NB4 (cell line): ENCODE measurements around the gene NOBOX.
"Not testable (repeated sequence)": the region's sequence is repeated elsewhere in the genome, so short reads cannot be mapped to it uniquely, and the experiment has no call there.

Experiments
- DNase-seq: peaks from one replicate; pipeline ENCODE4 v3.0.0; 2010; ENCODE audit warnings: low read depth
- H3K4me3 ChIP-seq: one replicate; pipeline ENCODE4 v1.5.1; 2011; ENCODE audit warnings: mild to moderate bottlenecking, low read depth, low read length, moderate library complexity
- MYC ChIP-seq: IDR thresholded peaks from 2 replicates; pipeline ENCODE4 v1.6.1; 2011; ENCODE audit warnings: low read depth, low read length
- POLR2A ChIP-seq: IDR thresholded peaks from 2 replicates; pipeline ENCODE4 v1.6.1; 2011; ENCODE audit warnings: mild to moderate bottlenecking; ENCODE audit not compliant: insufficient read length; ENCODE audit errors: extremely low read depth
- TF ChIP-seq, protein P1 (sequence below): IDR thresholded peaks from one replicate; pipeline ENCODE4 v1.5.1; 2012; ENCODE audit warnings: low read depth, low read length
- TF ChIP-seq, protein P2 (sequence below): IDR thresholded peaks from 2 replicates; pipeline ENCODE4 v1.6.1; 2011; ENCODE audit warnings: low read depth, low read length

The NOBOX gene

DNA sequence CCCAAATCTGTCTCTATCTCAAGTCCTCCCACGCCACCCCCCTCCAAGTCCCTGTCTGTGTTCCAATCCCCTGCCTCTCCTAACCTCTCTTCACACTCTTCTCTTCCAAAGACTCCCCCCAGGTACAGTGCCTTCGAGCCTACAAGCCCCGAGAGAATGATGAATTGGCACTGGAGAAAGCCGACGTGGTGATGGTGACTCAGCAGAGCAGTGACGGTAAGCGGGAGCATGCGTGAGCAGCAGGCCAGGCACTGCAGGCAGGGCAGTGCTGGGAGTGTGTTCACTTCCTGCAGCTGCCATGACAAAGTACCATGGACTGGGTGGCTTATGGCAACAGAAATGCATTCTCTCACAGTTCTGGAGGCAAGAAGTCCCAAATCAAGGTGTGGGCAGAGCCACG is 24.8 kb downstream of the NOBOX start:
- no peak overlapping the region for H3K4me3 ChIP-seq
- TF ChIP-seq POLR2A (no peak), MYC (no peak)
- TF ChIP-seq, protein P1, sequence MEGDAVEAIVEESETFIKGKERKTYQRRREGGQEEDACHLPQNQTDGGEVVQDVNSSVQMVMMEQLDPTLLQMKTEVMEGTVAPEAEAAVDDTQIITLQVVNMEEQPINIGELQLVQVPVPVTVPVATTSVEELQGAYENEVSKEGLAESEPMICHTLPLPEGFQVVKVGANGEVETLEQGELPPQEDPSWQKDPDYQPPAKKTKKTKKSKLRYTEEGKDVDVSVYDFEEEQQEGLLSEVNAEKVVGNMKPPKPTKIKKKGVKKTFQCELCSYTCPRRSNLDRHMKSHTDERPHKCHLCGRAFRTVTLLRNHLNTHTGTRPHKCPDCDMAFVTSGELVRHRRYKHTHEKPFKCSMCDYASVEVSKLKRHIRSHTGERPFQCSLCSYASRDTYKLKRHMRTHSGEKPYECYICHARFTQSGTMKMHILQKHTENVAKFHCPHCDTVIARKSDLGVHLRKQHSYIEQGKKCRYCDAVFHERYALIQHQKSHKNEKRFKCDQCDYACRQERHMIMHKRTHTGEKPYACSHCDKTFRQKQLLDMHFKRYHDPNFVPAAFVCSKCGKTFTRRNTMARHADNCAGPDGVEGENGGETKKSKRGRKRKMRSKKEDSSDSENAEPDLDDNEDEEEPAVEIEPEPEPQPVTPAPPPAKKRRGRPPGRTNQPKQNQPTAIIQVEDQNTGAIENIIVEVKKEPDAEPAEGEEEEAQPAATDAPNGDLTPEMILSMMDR: no peak
- TF ChIP-seq, protein P2, sequence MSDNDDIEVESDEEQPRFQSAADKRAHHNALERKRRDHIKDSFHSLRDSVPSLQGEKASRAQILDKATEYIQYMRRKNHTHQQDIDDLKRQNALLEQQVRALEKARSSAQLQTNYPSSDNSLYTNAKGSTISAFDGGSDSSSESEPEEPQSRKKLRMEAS: no peak
- DNase-seq: no peak

DNA sequence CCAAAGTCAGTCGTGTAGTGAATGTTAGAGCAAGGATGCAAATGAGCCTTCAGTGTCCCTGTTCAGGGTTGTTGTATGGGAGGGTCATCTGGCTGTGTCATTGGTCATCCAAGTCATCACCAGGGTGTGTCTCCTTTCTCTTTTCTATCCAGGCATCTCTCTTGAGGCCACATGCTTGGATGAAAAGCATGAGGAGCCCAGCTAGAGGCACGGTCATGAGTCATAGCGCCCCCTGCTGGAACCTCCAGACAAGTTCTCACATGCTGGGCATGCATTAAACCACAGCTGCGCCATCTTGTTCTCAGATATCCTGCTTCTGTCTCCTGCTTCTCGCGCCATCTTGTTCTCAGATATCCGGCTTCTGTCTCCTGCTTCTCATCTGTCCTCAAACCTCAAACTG is 34.3 kb downstream of the NOBOX start:
- not testable (repeated sequence) for H3K4me3 ChIP-seq, DNase-seq

DNA sequence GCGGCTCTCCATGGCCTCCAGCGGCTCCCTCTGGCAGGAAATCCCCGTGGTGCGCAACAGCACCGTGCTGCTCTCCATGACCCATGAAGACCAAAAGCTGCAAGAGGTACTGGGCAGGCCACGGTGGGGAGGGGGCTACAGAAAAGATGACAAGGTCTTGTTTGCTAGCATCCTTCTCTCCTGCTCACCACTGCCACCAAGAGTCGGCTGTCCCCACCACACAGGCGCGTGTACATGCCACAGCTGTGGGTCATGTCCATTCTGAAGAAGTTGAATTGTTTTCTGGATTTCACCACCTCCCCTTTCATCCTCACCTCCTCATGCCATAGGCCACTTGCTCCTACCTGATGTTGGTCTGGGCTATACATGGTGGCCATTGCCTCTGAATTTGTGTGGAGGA is 36.2 kb downstream of the NOBOX start:
- DNase-seq: not testable (repeated sequence)

DNA sequence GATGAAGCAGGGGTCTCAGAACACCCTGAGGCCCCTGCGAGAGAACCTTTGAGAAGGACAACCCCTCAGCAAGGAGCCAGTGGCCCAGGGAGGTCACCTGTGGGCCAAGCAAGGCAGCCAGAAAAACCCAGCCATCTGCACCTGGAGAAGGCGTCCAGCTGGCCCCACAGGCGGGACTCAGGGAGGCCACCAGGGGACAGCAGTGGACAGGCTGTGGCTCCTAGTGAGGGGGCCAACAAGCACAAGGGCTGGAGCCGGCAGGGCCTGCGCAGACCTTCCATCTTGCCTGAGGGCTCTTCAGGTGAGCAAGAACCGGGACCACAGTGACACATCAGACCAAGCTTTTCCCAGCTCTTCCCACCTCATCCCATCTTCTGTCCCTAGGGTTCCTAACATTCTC is 38.0 kb downstream of the NOBOX start:
- not testable (repeated sequence) for DNase-seq, H3K4me3 ChIP-seq

More for the DNA sequence above, 36.2 kb downstream of the NOBOX start:
- H3K4me3 ChIP-seq: not testable (repeated sequence)

DNA sequence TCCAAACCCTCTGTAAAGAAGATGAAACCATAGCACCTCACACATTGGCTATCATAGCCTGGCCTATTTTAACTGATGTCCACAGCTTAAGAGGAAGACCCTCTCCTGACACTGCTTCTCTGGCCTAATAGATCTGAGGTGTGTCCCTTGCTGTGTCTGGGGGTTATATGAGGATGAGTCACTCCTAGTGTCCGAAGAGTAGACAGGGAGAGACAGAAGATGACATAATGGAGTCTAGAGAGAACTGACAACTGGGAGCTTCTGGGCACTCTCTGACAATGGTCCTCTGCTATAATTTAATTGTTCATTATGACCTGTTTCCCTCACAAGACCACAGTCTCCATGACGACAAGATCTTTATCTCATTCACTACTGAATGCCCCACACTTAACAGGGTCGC is 41.4 kb downstream of the NOBOX start:
- not testable (repeated sequence) for DNase-seq, H3K4me3 ChIP-seq

DNA sequence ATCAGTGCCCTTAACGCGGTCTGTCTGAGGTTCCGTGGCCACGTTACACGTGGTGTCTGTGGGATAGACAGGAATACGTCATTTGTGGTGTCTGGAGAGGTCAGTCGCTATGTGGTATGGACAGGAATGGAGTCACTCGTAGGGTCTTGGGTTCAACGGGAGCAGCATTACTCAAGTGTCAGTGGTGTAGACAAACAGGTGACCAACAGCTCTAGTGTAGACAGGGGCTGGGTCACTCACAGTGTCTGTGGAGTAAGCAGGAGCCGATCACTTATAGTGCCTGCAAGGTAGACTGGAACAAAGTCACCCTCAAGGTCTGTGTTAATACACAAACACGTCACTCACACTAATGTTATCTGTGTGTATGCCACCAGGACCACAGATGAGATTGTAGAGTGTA is 46.6 kb downstream of the NOBOX start:
- DNase-seq, H3K4me3 ChIP-seq: not testable (repeated sequence)

DNA sequence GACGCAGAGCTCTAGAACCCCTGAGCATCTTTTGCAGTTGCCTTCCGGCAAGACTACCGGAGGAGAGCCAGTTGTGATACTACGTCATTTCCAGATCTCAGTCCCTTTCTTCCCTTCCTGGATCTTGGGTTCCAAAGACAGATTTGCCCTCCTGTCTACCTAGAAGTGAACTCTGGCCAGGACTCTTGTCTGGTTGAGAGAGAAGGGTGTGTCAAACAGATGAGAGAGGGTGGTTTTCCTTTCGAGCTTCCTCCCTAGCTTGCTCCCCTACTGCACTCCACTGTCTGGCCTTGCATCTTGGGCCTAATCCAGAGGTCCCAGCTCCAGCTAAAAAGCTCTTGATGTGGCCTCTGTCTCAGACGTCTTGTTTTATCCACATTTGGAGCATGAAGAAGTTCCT is 47.3 kb downstream of the NOBOX start:
- not testable (repeated sequence) for H3K4me3 ChIP-seq, DNase-seq

DNA sequence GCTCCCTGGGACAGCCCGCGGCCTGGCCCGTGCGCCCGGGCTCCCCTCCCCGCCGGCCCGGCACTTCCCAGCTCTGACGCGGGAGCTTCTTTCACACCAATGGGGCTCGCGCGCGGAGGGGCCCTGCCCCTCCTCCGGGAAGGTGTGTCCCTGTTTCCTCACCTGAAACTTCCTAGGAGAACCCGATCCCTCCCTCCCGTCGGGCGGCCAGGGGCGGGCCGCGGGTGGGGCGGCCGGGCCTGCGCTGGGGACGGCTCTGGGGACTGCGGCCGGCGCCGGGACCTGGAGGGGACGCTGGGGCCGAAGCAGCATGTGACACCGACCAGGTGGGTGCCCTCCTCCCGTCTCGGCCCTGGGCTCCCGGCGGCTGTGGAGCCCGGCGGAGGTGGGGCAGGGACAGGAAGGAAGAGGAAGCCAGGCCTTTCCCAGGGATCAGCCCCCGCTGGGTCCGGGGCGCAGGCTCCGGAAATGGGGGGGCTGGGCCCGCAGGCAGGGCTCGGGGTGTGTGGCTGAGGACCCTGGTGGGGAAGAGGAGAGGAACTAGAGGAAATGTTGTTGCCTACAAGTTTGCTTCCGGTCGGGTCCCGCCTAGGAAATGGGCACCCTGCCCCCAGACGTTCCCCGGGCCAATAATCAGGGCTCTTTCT is 48.2 kb downstream of the NOBOX start, which contains the start of gene ARHGEF5:
TSS of gene ARHGEF5 (plus strand) at position 227 of the 647 bp plus-strand sequence. CDS start 7,268 bp downstream, outside the sequence.
- not testable (repeated sequence) for H3K4me3 ChIP-seq, DNase-seq

DNA sequence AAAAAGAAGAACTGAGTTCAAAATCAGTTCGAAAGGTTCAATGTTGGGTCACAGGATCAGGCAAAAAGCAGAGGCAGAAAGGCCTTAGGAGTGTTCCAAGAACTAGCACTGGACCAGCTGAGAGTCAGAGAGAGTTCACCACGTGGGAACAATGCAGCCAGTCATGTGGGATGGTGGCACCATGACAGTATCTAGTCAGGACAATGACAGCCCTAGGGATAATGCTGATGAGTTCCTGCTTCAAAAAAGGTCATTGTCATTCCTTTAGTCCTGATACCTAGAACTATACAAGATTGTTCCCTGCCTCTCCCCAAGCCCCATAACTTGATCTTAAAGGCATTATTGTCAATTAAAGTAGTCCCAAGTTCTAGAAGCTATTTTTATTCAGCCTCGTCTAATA is 51.8 kb downstream of the NOBOX start:
- peak; percentile 0 for DNase-seq

DNA sequence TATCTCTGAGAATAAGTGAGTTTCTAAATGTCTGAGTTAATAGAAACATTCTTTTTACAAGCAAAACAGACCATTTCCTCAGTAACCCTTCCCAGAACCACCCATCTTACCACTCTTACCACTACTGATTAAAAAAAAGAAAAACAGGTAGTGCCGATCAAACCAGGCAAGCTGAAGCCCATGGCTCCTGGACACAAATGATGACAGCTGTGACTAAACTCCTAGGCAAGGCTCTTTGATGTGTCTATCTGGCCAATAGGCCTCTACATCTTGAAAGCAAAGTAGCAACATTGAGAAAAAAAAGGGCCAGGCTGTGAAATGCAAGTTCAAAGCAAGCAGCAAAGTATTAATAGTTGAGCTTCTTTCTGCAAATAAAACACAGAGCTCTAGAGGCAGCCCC is 54.9 kb downstream of the NOBOX start:
- not testable (repeated sequence) for H3K4me3 ChIP-seq, DNase-seq

More for the DNA sequence above, 51.8 kb downstream of the NOBOX start:
- not testable (repeated sequence) for H3K4me3 ChIP-seq
